GM12873 (cell line): ENCODE results near the gene SV2C.

Experiments used
- CTCF ChIP-seq: IDR thresholded peaks from 2 replicates; pipeline ENCODE4 v1.5.1; 2012; ENCODE audit warnings: low read depth, mild to moderate bottlenecking, moderate library complexity, low read length, control low read depth; ENCODE audit not compliant: insufficient read depth; ENCODE audit errors: missing control alignments

The SV2C gene

GRCh38 chr5:76111477-76112174 lies 28.4 kb downstream of the SV2C start:
- no peak for TF ChIP-seq CTCF

GRCh38 chr5:76113103-76113502 lies 29.9 kb downstream of the SV2C start:
- no peak for TF ChIP-seq CTCF

GRCh38 chr5:76114179-76114851 lies 31.1 kb downstream of the SV2C start:
- TF ChIP-seq CTCF = no peak

GRCh38 chr5:76125346-76125745 lies 42.2 kb downstream of the SV2C start:
- TF ChIP-seq CTCF = no peak

- no peak for TF ChIP-seq CTCF
These were observed 42.7 kb downstream of the SV2C start for GRCh38 chr5:76125888-76126287.

GRCh38 chr5:76134003-76134402 lies 50.8 kb downstream of the SV2C start:
- no peak for TF ChIP-seq CTCF

- no peak for TF ChIP-seq CTCF
These were observed 51.5 kb downstream of the SV2C start for GRCh38 chr5:76134646-76135045.
